DOHH2 (cell line): Measurements from ENCODE around the gene RDH8.

Source experiments
- H3F3A ChIP-seq: fragments of 200-600 bp; sonication (generic), shearing (Covaris generic); 2 replicates; pipeline ENCODE4 v1.6.0; 2016; ENCODE audit warnings: antibody characterized with exemption, mild to moderate bottlenecking; ENCODE audit not compliant: control insufficient read depth, insufficient read depth
- H3K27ac ChIP-seq: fragments of 200-600 bp; sonication (generic); 2 replicates; pipeline ENCODE4 v1.5.1; 2014; ENCODE audit warnings: low read depth, mild to moderate bottlenecking, low read length, moderate library complexity
- H3K27me3 ChIP-seq: fragments of 200-600 bp; sonication (generic); 2 replicates; pipeline ENCODE4 v1.6.1; 2014; ENCODE audit warnings: mild to moderate bottlenecking, low read length, mixed read lengths; ENCODE audit not compliant: control insufficient read depth
- H3K36me3 ChIP-seq: fragments of 200-600 bp; sonication (generic); 2 replicates; pipeline ENCODE4 v1.6.1; 2014; ENCODE audit warnings: mild to moderate bottlenecking, low read length, moderate library complexity, mixed read lengths; ENCODE audit not compliant: control insufficient read depth
- H3K4me1 ChIP-seq: fragments of 200-600 bp; sonication (generic); 2 replicates; pipeline ENCODE4 v1.6.1; 2014; ENCODE audit warnings: mild to moderate bottlenecking, low read length, mixed read lengths; ENCODE audit not compliant: control insufficient read depth
- H3K4me2 ChIP-seq: fragments of 200-600 bp; sonication (generic); 2 replicates; pipeline ENCODE4 v1.6.0; 2014; ENCODE audit warnings: mild to moderate bottlenecking, low read length, moderate library complexity
- H3K4me3 ChIP-seq: fragments of 200-600 bp; sonication (generic); 2 replicates; pipeline ENCODE4 v1.5.1; 2014; ENCODE audit warnings: mild to moderate bottlenecking, low read length, mixed read lengths
- H3K79me2 ChIP-seq: fragments of 200-600 bp; sonication (generic); 2 replicates; pipeline ENCODE4 v1.6.1; 2014; ENCODE audit warnings: mild to moderate bottlenecking, low read length, mixed read lengths; ENCODE audit not compliant: control insufficient read depth
- H3K9me2 ChIP-seq: fragments of 200-600 bp; sonication (generic); replicated peaks from 2 replicates; pipeline ENCODE4 v1.6.1; 2014; ENCODE audit warnings: mild to moderate bottlenecking, low read length, mixed read lengths; ENCODE audit not compliant: control insufficient read depth
- H3K9me3 ChIP-seq: fragments of 200-600 bp; sonication (generic); 2 replicates; pipeline ENCODE4 v1.6.1; 2014; ENCODE audit warnings: antibody characterized with exemption, low read length, mixed read lengths; ENCODE audit not compliant: control insufficient read depth, insufficient read depth
- H4K20me1 ChIP-seq: fragments of 200-600 bp; sonication (generic); 2 replicates; pipeline ENCODE4 v1.6.0; 2014; ENCODE audit warnings: low read depth, mild to moderate bottlenecking, antibody characterized with exemption, low read length, moderate library complexity; ENCODE audit not compliant: control insufficient read depth, insufficient read depth
- EZH2phosphoT487 ChIP-seq: fragments of 200-600 bp; sonication (generic); IDR thresholded peaks from 2 replicates; pipeline ENCODE4 v1.6.1; 2017; ENCODE audit warnings: borderline replicate concordance, mild to moderate bottlenecking, antibody characterized with exemption, low read length, moderate library complexity, mixed read lengths
- TF ChIP-seq, protein P1 (sequence below): fragments of 200-600 bp; sonication (generic); IDR thresholded peaks from one replicate; pipeline ENCODE4 v1.5.1; 2014; ENCODE audit warnings: antibody characterized with exemption, mild to moderate bottlenecking, low read depth, low read length; ENCODE audit not compliant: poor library complexity, severe bottlenecking

The RDH8 gene

GRCh38 chr19:10026744-10027143 is 13.5 kb downstream of the RDH8 start:
- Histone ChIP-seq H3K9me2 (no peaks in the 10 kb centered on the region), H3K4me1 (no peaks in the 10 kb centered on the region), H3K27ac (no peak overlapping the region), H3K27me3 (peaks cover 6% of the 10 kb centered on the region; the same call in 1 of the 2 replicates), H3F3A (no peaks in the 10 kb centered on the region), H3K4me2 (no peak overlapping the region), H3K9me3 (no peaks in the 10 kb centered on the region), H3K79me2 (no peaks in the 10 kb centered on the region), H4K20me1 (no peaks in the 10 kb centered on the region), H3K4me3 (no peak overlapping the region), H3K36me3 (no peaks in the 10 kb centered on the region)
- TF ChIP-seq, protein P1, sequence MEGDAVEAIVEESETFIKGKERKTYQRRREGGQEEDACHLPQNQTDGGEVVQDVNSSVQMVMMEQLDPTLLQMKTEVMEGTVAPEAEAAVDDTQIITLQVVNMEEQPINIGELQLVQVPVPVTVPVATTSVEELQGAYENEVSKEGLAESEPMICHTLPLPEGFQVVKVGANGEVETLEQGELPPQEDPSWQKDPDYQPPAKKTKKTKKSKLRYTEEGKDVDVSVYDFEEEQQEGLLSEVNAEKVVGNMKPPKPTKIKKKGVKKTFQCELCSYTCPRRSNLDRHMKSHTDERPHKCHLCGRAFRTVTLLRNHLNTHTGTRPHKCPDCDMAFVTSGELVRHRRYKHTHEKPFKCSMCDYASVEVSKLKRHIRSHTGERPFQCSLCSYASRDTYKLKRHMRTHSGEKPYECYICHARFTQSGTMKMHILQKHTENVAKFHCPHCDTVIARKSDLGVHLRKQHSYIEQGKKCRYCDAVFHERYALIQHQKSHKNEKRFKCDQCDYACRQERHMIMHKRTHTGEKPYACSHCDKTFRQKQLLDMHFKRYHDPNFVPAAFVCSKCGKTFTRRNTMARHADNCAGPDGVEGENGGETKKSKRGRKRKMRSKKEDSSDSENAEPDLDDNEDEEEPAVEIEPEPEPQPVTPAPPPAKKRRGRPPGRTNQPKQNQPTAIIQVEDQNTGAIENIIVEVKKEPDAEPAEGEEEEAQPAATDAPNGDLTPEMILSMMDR, result no peak
- no peak for TF ChIP-seq EZH2phosphoT487

DNA sequence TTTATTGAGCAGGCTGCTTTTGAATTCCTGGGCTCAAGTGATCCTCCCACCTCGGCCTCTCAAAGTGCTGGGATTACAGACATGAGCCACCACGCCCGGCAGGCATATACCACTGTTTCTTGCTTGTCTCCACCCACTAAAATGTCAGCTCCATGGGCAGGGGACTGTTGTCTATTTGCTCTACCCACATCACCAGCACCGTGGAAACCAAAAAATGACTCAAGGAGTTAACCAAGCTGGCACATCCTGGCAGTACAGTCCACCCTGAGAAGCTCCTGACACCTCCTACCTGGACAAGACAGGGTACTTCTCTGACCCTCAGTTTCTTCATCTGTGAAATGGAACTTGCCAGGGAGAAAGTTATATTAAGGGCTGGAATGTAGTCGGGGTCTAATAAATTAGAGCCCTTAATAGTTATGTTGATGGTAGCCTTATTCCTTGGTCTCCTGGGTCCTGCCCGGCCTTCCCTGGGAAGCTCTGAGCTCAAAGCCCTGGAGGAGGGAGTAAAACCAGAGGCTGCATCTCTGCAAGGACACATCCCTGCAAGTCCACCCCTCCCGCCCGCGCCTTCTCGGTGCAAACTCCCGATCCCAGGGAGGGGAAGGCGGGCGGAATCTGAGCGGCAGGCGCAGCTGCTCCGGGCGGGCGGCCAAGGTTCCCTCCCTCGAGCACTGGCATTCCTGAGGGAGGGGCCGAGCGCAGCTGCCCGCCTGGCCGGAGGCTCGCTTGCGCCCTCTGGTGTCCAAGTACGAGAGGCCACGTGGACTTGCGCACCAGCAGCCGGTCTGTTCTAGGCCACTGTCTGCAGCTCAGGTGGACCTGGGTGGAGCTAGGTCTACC is 14.1 kb downstream of the RDH8 start:
- no peak for TF ChIP-seq EZH2phosphoT487
- TF ChIP-seq, protein P1, result peak; percentile 94
- H3K4me2 ChIP-seq, result peak overlapping the region; percentile 9; the same call in 1 of the 2 replicates
- no peaks in the 10 kb centered on the region for H3K9me2 ChIP-seq

DNA sequence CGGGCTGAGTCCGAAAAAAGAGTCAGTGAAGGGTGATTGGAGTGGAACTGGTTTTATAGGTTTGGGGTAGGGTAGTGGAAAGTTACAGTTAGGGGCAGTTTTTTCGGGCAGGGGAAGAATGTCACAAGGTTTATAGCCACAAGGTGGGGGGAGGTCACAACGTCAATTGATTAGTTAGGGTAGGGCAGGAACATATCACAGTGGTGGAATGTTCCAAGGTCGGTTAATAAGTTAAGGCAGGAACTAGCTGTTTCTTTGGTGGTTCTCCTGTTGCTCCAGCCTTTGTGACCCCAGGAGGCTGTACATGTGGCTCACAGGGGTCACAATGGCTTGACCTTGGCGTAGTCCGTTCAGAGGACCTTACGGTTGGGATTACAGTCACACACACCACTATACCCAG is 20.3 kb downstream of the RDH8 start:
- H4K20me1 ChIP-seq, result no peaks in the 10 kb centered on the region
- no peak overlapping the region for H3K4me3 ChIP-seq
- no peaks in the 10 kb centered on the region for H3F3A ChIP-seq
- H3K9me2 ChIP-seq, result no peaks in the 10 kb centered on the region
- no peak overlapping the region for H3K4me2 ChIP-seq
- no peaks in the 10 kb centered on the region for H3K36me3 ChIP-seq
- H3K27me3 ChIP-seq, result peaks cover 13% of the 10 kb centered on the region
- no peaks in the 10 kb centered on the region for H3K79me2 ChIP-seq
- no peak overlapping the region for H3K27ac ChIP-seq
- TF ChIP-seq, protein P1, result no peak
- no peak for TF ChIP-seq EZH2phosphoT487
- H3K9me3 ChIP-seq, result no peaks in the 10 kb centered on the region
- H3K4me1 ChIP-seq, result 0 out of 2 replicates have a peak, but pooled peaks cover 3% of the 10 kb centered on the region

More for the DNA sequence above, 14.1 kb downstream of the RDH8 start:
- Histone ChIP-seq H3K9me3 (no peaks in the 10 kb centered on the region), H3K36me3 (no peaks in the 10 kb centered on the region), H3K79me2 (no peaks in the 10 kb centered on the region), H3F3A (no peaks in the 10 kb centered on the region), H3K4me3 (no peak overlapping the region), H4K20me1 (no peaks in the 10 kb centered on the region), H3K4me1 (no peaks in the 10 kb centered on the region), H3K27me3 (peaks cover 6% of the 10 kb centered on the region; the same call in 1 of the 2 replicates), H3K27ac (no peak overlapping the region)
